NCI-H748 treated with DMSO at 0.1 percent for 48 hours (cell line): Measurements from ENCODE around the gene MEIS3.
"Not testable (repeated sequence)": the region's sequence is repeated elsewhere in the genome, so short reads cannot be mapped to it uniquely, and the experiment has no call there.

Source experiments
- DNase-seq: peaks from one replicate; lab custom pipeline; 2025; lab: John Stamatoyannopoulos, UW

The MEIS3 gene

DNA sequence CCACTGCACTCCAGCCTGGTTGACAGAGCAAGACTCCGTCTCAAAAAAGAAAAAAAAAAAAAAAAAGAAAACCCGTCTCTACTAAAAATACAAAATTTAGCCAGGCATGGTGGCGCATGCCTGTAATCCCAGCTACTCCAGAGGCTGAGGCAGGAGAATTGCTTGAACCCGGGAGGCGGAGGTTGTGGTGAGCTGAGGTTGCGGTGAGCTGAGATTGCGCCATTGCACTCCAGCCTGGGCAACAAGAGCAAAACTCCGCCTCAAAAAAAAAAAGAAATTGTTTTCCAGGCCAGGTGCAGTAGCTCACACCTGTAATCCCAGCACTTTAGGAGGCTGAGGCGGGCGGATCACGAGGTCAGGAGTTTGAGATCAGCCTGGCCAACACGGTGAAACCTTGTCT, 32.7 kb downstream of the MEIS3 start:
- DNase-seq: not testable (repeated sequence)

DNA sequence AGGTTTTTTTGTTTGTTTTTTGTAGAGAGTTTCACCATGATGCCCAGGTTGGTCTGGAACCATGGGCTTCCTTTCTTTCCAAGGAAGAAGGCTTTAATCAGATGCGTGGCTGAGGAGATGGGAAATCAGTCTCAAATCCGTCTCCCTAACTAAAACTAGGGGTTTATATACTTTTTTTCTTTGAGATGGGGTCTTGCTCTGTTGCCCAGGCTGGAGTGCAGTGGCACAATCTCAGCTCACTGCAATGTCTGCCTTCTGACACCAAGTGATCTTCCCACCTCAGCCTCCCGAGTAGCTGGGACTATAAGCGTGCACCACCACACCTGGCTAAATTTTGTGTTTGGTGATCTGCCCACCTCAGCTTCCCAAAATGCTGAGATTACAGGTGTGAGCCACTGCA, 34.8 kb downstream of the MEIS3 start:
- DNase-seq: not testable (repeated sequence)

DNA sequence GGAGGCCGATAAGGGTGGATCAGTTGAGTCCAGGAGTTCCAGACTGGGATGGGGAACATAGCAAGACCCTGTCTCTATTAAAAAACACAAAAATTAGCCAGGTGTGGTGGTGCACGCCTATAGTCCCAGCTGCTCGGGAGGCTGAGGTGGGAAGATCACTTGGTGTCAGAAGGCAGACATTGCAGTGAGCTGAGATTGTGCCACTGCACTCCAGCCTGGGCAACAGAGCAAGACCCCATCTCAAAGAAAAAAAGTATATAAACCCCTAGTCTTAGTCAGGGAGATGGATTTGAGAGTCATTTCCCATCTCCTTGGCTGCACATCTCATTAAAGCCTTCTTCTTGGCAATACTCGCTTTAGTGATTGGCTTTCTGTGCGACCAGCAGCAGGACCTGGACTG, 35.4 kb downstream of the MEIS3 start:
- not testable (repeated sequence) for DNase-seq

DNA sequence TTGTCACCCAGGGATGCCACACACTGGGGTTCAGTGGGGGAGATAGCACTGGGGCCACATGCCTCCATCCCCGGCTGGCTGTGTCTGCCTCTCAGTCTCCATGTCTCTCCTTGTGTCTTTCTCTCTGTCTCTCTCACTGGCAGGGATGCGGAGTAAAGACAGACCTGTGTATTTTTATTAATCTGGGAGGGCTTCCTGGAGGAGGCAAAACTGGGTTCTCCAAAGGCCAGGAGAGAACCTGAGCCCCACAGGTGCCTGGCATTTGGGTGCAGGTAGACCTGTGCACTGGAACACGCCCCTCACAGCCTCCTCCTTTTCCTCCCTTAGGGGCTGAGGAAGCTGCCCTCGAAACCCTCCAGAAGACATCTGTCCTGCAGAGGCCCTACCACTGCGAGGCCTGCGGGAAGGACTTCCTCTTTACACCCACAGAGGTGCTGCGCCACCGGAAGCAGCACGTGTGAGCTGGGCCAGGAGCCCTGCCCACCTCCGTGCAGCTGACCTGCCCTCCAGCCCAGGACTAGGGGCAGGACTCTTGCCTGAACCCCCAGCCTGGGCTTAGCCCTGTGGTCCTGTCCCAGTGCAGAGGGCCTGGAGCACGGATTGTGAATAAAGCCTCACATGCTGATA, 37.6 kb downstream of the MEIS3 start:
- DNase-seq: no peak

DNA sequence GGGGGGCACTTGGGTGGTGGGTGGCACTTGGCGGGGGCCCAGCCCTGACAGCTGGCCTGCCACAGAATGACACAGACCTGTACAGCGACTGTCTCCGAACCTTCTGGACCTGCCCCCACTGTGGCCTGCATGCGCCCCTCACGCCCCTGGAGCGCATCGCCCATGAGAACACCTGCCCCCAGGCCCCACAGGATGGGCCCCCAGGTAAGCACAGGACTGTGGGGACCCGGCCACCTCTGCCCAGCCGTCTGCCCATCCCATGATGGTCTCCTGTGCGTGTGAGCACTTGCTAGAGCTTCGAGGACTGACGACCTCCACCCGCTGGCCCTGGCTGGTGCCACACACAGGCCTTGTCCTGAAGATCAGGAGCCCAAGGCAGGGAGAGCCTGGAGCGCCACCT, 38.2 kb downstream of the MEIS3 start:
- no peak for DNase-seq

DNA sequence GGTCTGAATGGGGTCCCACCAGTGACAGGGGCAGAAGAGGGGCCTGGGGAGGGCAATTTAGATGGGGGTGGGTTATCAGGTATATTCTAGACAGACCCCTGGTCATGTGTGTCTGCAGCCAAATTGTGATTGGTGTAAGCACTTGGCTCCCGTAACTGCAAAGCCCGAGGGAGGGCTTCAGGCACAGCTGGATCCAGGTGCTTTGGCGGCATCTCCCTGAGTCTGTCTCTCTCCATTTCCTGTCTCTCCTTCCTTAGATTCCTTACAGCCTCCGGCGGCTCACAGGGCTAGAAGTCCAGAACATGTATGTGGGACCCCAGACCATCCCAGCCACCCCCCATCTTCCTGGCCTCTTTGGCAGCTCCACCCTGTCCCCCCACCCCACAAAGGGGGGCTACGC, 38.8 kb downstream of the MEIS3 start:
- DNase-seq: no peak

DNA sequence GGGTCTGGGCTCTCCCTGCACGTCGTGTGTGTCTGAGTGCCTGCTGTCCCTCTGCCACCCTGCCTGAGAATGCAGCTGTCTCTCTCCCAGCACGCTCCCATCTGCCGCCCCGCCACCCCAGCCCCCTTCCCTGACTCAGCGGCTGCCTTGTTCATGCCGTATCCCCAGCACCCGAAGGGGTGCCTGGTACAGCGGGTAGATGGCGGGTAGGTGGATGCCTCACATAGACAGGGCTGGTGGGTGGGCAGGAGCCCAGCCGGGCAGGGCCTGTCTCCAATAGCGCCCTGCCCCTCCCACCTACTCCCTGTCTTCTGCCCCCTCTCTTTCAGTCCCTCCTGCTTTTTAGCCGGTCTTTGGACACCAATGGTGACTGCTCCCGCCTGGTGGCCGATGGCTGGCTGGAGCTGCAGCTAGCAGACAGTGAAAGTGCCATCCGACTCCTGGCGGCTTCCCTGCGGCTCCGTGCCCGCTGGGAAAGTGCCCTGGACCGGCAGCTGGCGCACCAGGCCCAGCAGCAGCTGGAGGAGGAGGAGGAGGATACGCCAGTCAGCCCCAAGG, 39.9 kb downstream of the MEIS3 start:
- DNase-seq: no peak

DNA sequence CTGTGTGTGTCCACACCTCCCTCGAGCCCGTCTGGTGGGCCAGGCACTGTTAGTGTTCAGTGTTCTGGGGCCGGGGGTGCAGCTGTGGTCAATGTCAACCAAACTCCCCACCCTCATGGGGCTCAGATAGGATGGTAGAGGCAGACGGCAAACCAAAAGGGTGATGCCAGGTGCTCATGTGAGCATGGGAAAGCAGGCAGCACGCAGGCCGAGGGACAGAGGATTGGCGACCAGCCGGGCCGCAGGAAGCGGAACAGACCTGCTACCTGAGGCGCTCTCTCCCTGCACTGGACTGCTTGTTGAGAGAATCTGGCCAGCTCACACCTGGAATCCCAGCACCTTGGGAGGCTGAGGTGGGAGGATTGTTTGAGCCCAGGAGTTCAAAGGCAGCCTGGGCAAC, 41.1 kb downstream of the MEIS3 start:
- DNase-seq: no peak

DNA sequence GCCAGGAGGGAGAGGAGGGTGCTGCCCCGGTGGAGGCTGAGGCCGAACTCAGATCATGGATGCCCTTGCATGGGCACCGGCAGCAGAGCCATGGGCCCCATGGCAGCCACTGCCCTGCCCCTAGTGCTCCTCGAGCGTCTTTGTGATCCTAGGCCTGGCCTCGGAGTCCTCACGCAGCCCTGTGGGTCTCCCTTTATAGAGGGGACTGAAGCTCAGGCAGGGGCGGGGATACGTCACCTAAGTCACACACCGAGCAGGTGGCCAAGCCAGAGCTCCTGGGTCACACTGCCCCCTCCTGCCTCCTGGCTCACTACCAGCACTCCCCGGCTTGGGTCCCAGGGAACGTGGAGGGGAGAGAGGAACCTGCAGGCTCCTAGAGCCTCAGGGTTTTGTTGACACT, 41.5 kb downstream of the MEIS3 start:
- DNase-seq: no peak

DNA sequence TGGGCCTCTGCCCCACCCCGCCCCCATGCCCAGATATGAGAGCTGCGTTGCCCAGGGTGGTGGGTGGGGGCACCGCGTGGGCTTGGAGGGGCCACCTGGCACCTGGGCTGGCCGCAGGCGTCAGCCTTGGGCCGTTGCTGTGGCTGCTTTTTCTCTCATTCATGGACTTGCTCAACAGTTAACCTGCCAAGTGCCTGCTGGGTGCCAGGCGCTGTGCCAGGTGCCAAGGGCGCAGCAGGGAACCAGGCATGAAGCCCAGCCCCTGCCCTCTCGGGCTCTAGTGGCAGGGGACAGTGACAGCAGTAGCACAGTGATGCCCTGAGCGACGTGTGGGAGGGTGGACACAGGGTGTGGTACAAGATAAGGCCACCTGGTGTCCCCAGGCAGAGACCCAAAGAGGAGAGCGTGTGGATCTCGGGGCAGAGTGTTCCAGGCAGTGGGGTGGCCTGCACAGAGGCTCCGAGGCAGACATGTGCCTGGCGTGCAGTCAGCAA, 42.1 kb downstream of the MEIS3 start:
- DNase-seq: no peak

DNA sequence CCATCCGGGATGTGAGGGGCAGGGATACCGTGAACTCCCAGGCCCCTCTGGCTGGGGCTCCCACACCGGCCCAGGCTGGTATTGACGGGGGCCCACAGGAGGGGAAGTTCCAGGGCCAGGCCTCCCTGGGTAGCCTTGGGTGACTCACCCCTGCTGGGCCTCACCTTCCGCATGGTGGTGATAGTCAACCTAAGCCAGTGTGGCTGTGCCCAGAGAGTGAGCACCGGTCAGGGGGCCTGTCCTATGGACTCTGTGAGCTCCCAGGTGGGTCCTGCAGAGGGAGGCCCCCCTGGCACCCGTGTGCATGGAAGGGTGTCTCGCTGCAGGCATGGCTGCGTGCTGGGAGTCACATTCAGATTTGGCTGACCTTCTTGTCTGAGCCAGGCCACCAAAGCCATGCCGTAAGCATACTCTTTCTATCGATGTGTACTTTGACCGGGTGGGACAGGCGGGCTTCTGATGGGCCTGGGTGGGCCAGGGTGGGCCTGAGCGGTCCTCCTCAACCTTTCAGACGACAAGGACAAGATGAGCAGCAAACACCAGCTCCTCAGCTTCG, 42.7 kb downstream of the MEIS3 start:
- DNase-seq: no peak

DNA sequence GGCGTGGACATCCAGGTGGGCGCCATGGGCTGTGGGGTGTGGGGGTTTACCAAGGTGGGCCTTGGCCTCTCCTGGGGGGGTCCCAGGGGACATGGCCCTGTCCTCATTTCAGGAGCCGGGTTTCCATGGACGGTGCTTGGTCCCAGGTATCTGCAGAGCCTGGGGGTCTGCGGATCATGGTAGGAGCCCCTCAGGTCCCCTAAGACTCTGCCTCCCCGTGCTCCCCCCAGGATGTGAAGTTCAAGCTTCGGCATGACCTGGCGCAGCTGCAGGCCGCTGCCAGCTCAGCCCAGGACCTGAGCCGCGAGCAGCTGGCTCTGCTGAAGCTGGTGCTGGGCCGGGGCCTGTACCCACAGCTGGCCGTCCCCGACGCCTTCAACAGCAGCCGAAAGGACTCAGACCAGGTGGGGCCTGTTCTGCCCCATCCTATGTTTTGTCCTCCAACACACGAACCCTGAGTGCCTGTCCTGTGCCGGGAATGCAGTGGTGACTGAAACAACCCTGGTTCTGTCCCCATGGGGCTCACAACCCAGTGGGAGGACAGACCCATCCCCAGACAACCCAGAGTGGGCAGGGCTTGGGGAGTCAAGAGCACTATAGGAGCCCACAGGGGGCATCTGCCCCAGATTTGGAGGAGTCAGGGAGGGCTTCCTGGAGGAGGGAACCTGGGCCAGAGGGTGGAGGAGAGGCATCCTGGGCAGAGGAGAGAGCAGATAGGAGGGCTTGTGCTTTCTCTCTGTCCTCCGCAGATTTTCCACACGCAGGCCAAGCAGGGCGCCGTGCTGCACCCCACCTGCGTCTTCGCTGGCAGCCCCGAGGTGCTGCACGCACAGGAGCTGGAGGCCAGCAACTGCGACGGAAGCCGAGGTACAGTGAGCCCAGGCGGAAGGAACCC, 43.4 kb downstream of the MEIS3 start:
- DNase-seq: no peak

DNA sequence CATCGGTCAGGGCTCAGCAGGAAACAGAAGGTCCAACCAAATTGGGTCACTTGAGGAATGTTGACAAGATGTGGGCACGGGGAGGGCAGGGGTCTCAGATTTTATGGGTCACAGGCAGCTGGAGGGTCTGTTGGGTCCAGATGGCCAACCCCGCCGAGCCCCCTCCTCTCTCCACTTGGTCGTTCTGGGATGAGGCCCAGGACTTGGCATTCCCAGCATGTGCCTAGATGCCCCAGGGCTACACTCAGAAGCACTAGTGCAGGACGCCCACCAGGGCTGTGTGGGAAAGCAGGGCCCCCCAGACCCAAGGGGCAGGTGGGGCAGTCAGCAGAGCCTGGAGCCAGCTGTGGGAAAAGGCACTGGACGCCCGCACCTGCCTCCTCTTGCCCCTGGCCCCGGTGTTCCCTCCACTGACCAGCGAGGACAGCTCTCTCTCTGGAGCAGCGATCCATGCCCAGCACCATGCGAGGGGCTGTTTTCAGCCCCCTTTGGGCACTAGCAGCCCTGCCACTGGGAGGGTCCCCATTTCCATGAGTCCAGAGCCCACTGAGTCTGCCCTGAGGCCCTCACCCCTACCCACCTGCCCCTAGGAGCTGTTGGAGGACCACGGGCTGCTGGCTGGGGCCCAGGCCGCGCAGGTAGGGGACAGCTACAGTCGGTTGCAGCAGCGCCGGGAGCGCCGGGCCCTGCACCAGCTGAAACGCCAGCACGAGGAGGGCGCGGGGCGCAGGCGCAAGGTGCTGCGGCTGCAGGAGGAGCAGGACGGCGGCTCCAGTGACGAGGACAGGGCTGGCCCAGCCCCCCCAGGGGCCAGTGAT, 44.2 kb downstream of the MEIS3 start:
- DNase-seq: no peak

DNA sequence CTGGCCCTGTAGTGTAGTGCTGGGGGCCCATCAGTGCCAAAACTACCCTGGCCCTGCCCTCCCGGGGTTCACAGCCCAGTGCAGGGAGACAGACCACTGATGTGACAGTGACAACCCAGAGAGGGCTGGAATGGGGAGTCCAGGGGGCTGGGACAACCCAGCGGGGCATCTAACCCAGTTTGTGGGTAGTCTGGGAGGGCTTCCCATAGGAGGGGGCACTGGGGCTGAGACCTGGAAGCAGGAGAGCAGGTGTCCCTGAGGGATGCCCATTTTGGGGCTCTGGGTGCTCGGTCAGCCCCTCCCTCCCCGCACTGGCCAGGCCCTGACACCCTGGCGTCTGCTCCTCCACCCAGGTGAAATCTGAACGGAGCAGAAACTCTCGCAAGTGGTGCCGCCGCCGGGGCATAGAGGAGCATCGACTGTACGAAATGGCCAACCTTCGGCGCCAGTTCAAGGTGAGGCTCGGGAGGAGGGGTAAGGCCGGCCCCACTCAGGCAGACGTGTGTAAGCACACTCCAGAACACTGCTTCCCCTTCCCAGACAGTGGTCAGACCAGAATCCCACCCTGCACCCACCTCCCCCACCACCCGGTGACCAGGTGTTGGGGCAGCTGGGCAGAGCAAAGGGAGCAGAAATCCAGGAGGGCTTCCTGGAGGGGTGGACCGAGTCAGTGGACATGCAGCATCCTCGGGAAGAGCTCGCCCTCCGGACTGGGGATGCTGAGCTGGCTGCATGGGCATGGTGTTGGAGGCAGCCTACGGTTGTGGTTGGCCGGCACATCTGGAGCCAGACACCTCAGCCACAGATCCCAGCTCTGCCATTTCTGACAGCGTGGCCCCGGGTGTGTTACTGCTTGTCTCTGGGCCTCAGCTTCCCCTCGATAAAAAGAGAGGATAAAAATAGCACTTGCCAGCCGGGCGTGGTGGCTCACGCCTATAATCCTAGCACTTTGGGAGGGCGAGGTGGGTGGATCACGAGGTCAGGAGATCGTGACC, 45.8 kb downstream of the MEIS3 start:
- no peak for DNase-seq

DNA sequence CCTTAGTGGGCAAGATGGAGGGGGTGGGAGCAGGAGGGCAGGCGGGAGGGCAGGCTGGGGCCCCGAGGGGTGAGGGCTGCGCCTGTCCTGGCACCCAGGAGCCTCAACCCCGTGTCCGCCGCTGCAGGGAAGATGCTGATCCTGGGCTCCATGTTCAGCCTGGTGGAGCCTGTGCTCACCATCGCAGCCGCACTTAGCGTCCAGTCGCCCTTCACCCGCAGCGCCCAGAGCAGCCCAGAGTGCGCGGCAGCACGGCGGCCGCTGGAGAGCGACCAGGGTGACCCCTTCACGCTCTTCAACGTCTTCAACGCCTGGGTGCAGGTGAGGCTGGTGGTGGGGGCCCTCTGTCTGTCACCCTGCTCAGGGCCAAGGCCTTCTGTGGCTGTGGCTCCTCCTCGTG, 46.7 kb downstream of the MEIS3 start:
- no peak for DNase-seq

DNA sequence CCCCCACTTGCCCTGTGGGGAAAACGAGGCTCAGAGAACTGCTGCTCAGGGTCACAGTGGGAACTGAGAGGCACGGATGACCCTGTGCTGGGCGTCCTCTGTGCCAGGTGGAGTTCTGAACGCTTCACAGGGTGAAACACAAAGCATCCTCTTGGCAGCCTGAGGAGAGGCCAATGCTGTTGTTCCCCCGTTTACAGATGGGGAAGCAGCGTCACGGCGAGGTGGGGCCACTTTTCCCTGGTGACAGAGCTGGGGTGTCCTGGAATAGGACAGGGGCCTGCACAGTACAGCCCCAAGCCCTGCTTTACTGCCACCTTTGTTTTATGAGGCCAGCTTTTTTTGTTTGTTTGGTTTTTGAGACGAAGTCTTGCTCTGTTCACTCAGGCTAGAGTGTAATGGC, 48.1 kb downstream of the MEIS3 start:
- no peak for DNase-seq

DNA sequence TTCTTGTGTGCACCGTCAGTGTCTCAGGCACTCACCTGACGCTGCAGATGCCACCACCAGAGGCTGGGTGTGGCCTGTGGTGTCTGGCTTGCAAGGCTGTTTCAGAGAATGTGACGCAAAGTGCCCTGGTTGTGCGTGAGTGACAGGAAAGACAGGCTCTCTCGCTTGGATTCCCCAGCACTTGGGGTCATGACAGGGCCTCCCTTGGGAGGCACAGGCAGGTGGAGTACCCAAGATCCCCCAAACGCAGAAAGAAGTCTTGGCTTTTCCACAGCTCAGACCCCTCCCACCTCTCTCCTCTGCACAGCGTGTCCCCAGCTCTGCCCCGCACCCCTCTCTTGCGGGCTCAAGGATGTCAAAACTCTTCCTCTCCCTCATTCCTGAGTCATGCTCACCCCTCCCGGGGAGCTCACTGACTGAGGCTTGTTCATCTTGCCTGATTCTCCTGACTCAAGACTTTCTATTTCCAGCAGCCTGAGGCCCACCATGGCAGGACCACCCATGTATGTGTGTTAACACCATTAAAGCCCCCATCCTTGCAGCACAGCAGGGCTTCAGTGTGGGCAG, 49.2 kb downstream of the MEIS3 start:
- no peak for DNase-seq

DNA sequence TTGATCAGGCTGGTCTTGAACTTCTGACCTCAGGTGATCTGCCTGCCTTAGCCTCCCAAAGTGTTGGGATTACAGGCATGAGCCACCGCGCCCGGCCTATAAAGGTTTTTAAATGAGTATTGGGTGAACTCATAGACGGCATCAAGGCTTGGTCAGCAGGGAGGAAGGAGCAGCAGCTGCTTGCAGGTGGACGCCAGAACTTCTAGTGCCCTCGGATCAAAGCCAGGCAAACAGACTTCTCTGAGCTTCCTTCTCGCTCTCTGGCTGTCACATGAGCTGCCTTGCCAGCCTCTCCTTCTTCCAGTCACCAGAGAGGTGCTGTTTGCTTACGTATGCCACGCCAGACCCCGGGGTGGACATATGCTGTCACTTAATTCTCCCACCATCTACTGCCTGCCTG, 53.9 kb downstream of the MEIS3 start:
- DNase-seq: not testable (repeated sequence)

DNA sequence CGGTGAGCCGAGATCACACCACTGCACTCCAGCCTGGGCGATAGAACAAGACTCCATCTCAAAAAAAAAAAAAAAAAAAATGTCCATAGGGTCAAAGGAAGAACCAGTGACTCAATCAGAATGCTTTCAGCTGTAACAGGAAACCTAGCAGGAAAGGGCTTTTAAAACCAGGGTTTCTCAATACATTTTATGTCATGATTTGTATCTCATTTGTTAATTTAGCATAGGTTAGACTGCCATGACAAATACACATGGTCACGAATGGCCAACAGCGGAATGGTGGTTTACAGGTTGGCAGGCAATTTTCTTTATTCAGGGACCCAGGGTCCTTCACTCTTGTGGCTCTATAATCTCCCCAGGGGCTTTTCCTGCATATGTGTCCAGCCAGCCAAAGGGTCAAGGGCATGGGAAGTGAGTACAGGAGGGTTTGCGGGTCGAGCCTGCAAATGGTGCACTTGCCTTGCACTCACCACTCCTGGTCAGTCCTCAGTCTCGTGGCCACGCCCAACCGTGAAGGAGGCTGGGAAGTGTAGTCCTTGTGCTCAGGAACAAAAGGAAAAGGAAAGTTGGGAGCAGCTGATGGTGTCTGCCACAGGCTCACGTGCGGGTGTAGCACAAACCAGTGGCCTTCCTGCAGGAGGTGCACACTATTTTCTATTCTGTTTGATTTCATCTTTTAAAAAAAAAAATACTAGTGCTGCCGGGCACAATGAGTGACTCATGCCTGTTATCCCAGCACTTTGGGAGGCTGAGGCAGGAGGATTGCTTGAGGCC, 55.4 kb downstream of the MEIS3 start:
- DNase-seq: no peak

DNA sequence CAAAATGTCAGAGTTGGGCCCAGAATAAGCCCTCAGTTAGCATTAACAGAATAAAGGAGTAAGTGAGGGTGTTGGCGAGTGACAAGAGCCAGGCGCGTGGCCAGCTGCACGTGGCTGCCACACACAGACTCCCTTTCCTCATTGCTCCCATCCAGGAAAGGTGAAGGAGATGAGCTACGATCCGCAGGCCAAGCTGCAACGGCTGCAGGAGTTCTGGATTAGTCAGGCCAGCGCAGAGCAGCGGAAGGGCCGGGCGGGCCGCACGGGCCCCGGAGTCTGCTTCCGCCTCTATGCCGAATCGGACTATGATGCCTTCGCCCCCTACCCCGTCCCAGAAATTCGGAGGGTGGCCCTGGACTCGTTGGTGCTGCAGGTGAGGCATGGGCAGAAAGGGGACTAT, 57.0 kb downstream of the MEIS3 start:
- no peak for DNase-seq
